SK-N-SH treated with all-trans-retinoic acid at 6 μM for 48 hours (cell line): Measurements from ENCODE around the gene PDE4B.

Experiments
- ATAC-seq: fragments of 200-7000 bp; cut with Tn5 transposase; 3 replicates; pipeline ENCODE4 v1.9.1; 2020; ENCODE audit warnings: mild to moderate bottlenecking, moderate library complexity
- ARNTL ChIP-seq: fragments of 450-650 bp; formaldehyde crosslinking; IDR thresholded peaks from 2 replicates; pipeline ENCODE4 v1.5.0; 2020; ENCODE audit warnings: low read depth, mild to moderate bottlenecking, moderate library complexity, borderline replicate concordance
- BACH2 ChIP-seq: fragments of 250-450 bp; sonication (Bioruptor Pico); IDR thresholded peaks from 2 replicates; pipeline ENCODE4 v1.9.0; 2021; ENCODE audit warnings: mild to moderate bottlenecking, borderline replicate concordance
- CREB5 ChIP-seq: fragments of 250-450 bp; sonication (Bioruptor Pico); IDR thresholded peaks from 2 replicates; pipeline ENCODE4 v1.5.1; 2020; ENCODE audit warnings: low read depth, mild to moderate bottlenecking, moderate library complexity
- CSDC2 ChIP-seq: fragments of 250-450 bp; sonication (Bioruptor Pico); IDR thresholded peaks from 2 replicates; pipeline ENCODE4 v1.5.0; 2020; ENCODE audit warnings: mild to moderate bottlenecking, moderate library complexity
- CSRNP3 ChIP-seq: fragments of 250-450 bp; sonication (Bioruptor Pico); IDR thresholded peaks from 2 replicates; pipeline ENCODE4 v1.5.1; 2021; ENCODE audit warnings: mild to moderate bottlenecking, moderate library complexity
- ESRRG ChIP-seq: fragments of 250-450 bp; sonication (Bioruptor Pico); IDR thresholded peaks from 2 replicates; pipeline ENCODE4 v1.6.1; 2021; ENCODE audit warnings: mild to moderate bottlenecking
- ISL1 ChIP-seq: fragments of 250-450 bp; sonication (Bioruptor Pico); IDR thresholded peaks from 2 replicates; pipeline ENCODE4 v2.1.2; 2022; ENCODE audit warnings: mild to moderate bottlenecking, moderate library complexity
- OSR1 ChIP-seq: fragments of 250-450 bp; sonication (Bioruptor Pico); IDR thresholded peaks from 2 replicates; pipeline ENCODE4 v1.8.0; 2022; ENCODE audit warnings: moderate library complexity, mild to moderate bottlenecking, inconsistent platforms
- PPARA ChIP-seq: fragments of 250-450 bp; sonication (Bioruptor Pico); IDR thresholded peaks from 2 replicates; pipeline ENCODE4 v1.5.0; 2020; ENCODE audit warnings: mild to moderate bottlenecking, borderline replicate concordance
- SNAI2 ChIP-seq: fragments of 250-450 bp; sonication (Bioruptor Pico); IDR thresholded peaks from 2 replicates; pipeline ENCODE4 v1.5.0; 2020; ENCODE audit warnings: mild to moderate bottlenecking, moderate library complexity
- TOX ChIP-seq: fragments of 250-450 bp; sonication (Bioruptor Pico); IDR thresholded peaks from 2 replicates; pipeline ENCODE4 v1.8.0; 2021; ENCODE audit warnings: mild to moderate bottlenecking, moderate library complexity, borderline replicate concordance
- TSHZ2 ChIP-seq: fragments of 250-450 bp; sonication (Bioruptor Pico); IDR thresholded peaks from 2 replicates; pipeline ENCODE4 v1.5.0; 2020; ENCODE audit warnings: mild to moderate bottlenecking, moderate library complexity
- ZC3H10 ChIP-seq: fragments of 250-450 bp; sonication (Bioruptor Pico); IDR thresholded peaks from 2 replicates; pipeline ENCODE4 v1.5.1; 2021; ENCODE audit warnings: mild to moderate bottlenecking, moderate library complexity
- ZFP3 ChIP-seq: fragments of 250-450 bp; sonication (Bioruptor Pico); IDR thresholded peaks from 2 replicates; pipeline ENCODE4 v1.5.0; 2020; ENCODE audit warnings: mild to moderate bottlenecking, moderate library complexity
- ZNF565 ChIP-seq: fragments of 450-650 bp; formaldehyde crosslinking; conservative IDR thresholded peaks from 2 replicates; pipeline ENCODE4 v1.5.0; 2020; ENCODE audit warnings: low read depth, mild to moderate bottlenecking, moderate library complexity
- ZNF70 ChIP-seq: fragments of 450-650 bp; formaldehyde crosslinking; IDR thresholded peaks from 2 replicates; pipeline ENCODE4 v1.5.0; 2020; ENCODE audit warnings: mild to moderate bottlenecking, moderate library complexity
- TF ChIP-seq, protein P1 (sequence below): fragments of 250-450 bp; sonication (Bioruptor Pico); IDR thresholded peaks from 2 replicates; pipeline ENCODE4 v1.8.0; 2021; ENCODE audit warnings: low read depth, mild to moderate bottlenecking, moderate library complexity, borderline replicate concordance
- TF ChIP-seq, protein P2 (sequence below): fragments of 250-450 bp; sonication (Bioruptor Pico); IDR thresholded peaks from 2 replicates; pipeline ENCODE4 v1.8.0; 2020; ENCODE audit warnings: mild to moderate bottlenecking, moderate library complexity, borderline replicate concordance

PDE4B gene

GRCh38 chr1:66356605-66357004, 563.9 kb downstream of the PDE4B start:
- ATAC-seq = no peak

DNA sequence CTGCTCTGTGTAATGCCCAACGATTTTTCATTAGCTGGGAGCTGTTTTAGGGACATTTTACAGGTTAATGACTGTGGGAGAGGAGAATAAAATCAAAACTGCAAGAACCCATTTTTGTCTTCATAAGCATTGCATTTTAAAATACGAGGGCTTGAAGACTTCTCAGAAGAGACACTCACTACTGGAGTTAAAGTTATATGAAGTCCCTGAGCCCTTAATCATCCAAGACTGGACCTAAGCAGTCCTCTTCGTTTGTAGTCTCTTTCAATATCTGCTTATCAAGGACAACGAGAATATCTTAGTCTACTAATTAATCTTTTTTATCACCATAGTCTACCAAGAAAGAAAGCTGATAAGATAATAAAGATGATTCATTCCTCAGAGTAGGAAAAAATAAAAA, 564.3 kb downstream of the PDE4B start:
- ATAC-seq = no peak
- TF ChIP-seq ARNTL (CRISPR knock-in tag) (no peak), PPARA (no peak), ZFP3 (CRISPR knock-in tag) (no peak), CSDC2 (no peak), TSHZ2 (CRISPR knock-in tag) (no peak), CREB5 (no peak), BACH2 (CRISPR knock-in tag) (no peak)
- TF ChIP-seq, protein P1, sequence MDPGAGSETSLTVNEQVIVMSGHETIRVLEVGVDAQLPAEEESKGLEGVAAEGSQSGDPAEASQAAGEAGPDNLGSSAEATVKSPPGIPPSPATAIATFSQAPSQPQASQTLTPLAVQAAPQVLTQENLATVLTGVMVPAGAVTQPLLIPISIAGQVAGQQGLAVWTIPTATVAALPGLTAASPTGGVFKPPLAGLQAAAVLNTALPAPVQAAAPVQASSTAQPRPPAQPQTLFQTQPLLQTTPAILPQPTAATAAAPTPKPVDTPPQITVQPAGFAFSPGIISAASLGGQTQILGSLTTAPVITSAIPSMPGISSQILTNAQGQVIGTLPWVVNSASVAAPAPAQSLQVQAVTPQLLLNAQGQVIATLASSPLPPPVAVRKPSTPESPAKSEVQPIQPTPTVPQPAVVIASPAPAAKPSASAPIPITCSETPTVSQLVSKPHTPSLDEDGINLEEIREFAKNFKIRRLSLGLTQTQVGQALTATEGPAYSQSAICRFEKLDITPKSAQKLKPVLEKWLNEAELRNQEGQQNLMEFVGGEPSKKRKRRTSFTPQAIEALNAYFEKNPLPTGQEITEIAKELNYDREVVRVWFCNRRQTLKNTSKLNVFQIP = no peak

More at GRCh38 chr1:66356605-66357004, 563.9 kb downstream of the PDE4B start:
- TF ChIP-seq TOX (CRISPR knock-in tag) (no peak), ISL1 (CRISPR knock-in tag) (no peak), CSDC2 (no peak), OSR1 (CRISPR knock-in tag) (no peak), ZC3H10 (CRISPR knock-in tag) (no peak), ZNF70 (CRISPR knock-in tag) (no peak), ZNF565 (CRISPR knock-in tag) (no peak), ZFP3 (CRISPR knock-in tag) (no peak), ESRRG (CRISPR knock-in tag) (no peak), CSRNP3 (CRISPR knock-in tag) (no peak), TSHZ2 (CRISPR knock-in tag) (no peak), BACH2 (CRISPR knock-in tag) (no peak), SNAI2 (CRISPR knock-in tag) (no peak), CREB5 (no peak)
- TF ChIP-seq, protein P2, sequence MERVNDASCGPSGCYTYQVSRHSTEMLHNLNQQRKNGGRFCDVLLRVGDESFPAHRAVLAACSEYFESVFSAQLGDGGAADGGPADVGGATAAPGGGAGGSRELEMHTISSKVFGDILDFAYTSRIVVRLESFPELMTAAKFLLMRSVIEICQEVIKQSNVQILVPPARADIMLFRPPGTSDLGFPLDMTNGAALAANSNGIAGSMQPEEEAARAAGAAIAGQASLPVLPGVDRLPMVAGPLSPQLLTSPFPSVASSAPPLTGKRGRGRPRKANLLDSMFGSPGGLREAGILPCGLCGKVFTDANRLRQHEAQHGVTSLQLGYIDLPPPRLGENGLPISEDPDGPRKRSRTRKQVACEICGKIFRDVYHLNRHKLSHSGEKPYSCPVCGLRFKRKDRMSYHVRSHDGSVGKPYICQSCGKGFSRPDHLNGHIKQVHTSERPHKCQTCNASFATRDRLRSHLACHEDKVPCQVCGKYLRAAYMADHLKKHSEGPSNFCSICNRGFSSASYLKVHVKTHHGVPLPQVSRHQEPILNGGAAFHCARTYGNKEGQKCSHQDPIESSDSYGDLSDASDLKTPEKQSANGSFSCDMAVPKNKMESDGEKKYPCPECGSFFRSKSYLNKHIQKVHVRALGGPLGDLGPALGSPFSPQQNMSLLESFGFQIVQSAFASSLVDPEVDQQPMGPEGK (CRISPR knock-in tag) = no peak
- TF ChIP-seq, protein P1 = no peak
